Measurements from ENCODE around the gene HIVEP2. TPM values are rescaled to one million over a fixed set of nuclear protein-coding genes. Genes with fewer than 3 reads are reported as not detected.

The HIVEP2 gene, protein sequence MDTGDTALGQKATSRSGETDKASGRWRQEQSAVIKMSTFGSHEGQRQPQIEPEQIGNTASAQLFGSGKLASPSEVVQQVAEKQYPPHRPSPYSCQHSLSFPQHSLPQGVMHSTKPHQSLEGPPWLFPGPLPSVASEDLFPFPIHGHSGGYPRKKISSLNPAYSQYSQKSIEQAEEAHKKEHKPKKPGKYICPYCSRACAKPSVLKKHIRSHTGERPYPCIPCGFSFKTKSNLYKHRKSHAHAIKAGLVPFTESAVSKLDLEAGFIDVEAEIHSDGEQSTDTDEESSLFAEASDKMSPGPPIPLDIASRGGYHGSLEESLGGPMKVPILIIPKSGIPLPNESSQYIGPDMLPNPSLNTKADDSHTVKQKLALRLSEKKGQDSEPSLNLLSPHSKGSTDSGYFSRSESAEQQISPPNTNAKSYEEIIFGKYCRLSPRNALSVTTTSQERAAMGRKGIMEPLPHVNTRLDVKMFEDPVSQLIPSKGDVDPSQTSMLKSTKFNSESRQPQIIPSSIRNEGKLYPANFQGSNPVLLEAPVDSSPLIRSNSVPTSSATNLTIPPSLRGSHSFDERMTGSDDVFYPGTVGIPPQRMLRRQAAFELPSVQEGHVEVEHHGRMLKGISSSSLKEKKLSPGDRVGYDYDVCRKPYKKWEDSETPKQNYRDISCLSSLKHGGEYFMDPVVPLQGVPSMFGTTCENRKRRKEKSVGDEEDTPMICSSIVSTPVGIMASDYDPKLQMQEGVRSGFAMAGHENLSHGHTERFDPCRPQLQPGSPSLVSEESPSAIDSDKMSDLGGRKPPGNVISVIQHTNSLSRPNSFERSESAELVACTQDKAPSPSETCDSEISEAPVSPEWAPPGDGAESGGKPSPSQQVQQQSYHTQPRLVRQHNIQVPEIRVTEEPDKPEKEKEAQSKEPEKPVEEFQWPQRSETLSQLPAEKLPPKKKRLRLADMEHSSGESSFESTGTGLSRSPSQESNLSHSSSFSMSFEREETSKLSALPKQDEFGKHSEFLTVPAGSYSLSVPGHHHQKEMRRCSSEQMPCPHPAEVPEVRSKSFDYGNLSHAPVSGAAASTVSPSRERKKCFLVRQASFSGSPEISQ (N-terminal part only)
- 15.0 and 20.3 TPM in 2 replicates for total RNA-seq

DNA sequence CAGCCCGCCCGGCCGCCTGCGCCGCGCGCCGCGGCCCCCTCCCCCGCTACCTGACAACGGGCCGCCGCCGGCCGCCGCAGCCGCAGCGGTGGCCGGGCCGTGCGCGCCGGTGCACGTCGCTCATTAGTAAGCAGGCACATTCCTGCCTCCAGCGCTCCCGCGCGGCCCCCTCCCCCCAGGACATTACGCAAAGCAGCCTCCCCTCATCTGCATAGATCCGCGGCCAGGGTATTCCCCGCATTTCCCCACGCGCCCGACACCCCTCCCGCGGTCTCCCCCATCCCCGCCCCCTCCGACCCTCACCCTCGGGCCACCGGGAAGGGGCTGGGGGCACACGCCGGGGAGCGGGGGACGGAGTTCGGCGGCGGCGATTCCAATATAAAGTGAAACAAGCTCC is at the start of gene HIVEP2:
Gene HIVEP2, minus strand, starts transcription at position 128 of the 397 bp plus-strand sequence. CDS start 170,438 bp downstream, outside the sequence.

Other genes with a start within 250 kb of the HIVEP2 start
- gene AIG1, start 115.7 kb upstream of the HIVEP2 start, total RNA-seq, result 26.5 and 49.3 TPM in 2 replicates